ENCODE data around the gene TAOK1.

TAOK1 gene

DNA sequence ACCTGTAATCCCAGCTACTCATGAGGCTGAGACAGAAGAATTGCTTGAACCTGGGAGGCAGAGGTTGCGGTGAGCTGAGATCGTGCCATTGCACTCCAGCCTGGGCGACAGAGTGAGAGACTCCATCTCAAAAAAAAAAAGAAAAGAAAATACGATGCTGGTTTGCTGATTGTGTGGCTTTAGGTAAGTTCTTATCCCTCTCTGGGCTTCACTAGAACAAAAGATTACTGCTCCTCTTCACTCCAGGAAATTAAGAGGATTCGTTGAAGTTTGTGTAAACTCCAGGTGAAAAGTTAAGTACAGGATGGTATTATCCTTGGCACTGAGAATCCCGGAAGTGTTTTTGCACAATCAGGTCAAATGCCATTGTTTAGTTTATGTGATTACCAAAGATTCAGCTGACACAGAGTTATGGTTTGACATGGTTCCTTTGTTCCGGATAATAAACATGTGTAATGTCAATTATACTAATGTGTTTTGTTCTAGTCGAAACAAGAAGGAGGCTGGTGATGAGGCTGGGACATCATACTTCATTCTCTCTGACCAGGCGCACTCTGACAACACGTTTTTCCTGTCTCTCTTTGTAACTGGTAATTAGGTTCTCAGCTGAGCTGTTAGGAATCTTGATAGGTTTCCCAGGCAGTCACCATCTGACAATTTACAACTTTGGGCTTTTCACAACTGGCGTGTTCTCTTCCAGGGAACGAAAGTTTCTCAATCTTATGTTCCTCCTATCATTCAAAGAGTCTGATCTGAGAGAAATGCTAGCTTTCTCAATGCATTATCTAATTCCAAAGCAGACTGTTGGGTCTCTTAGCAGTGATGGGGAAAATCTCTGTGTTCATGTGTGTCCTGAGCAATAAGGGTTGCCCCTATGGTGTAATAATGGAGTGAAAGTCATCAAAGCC, 10.8 kb upstream of the TAOK1 start:
- DNase-seq, result no peak

- no peak for DNase-seq
Measured at GRCh38 chr17:29383686-29384085, 6.5 kb upstream of the TAOK1 start.

DNA sequence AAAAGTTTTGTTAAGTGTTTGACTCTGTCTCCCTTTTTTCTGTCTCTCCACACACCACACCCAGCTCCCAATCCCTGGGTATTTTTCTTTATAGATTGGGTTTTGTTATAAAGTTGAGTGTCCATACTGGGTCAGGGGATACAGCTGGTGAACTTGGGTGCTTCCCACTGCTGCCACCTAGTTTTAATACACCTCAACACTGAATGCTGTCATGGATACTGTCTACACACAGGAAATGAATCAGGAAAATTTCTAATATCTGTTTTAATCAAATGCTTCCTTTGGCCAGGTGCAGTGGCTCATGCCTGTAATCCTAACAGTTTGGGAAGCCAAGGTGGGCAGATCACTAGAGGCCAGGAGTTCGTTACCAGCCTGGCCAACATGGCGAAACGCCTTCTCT, 5.3 kb upstream of the TAOK1 start:
- no peak for DNase-seq

DNA sequence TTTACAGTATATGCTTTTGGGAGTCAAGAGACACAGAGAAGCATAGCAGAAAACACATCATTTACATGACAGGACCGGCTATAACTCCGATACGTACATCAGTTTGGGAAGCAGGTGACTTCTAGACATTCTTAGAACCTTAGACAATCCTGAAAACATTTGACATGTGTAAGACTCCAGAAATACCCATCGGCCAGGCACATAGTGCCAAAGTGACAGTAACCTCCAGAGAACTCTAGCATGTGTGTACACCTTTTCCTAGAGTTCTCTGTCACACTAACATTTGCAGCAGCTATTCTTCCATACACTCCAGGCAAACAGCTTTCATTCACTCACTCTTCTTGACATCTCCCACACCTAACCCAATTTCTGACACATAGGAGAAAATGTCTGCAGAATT, 3.4 kb upstream of the TAOK1 start:
- no peak for DNase-seq

DNA sequence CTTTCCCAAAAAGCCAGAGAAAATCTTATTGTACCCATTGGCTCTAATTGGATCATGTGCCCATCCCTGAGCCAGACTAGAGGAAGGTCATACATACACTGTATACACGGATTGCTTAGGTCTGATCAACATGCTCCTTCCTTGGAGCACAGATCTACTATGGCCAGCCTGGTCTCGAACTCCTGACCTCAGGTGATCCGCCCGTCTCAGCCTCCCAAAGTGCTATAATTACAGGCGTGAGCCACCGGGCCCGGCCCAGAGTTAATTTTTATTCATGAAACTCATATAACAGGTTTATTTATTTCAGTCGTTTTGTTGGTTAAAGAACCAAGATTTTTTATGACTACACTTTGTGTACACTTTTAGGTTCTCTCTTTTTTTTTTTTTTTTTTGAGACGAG, 1.2 kb upstream of the TAOK1 start:
- DNase-seq, result no peak

GRCh38 chr17:29390851-29391631, 878 bp downstream of the TAOK1 start:
- peak in 1 of 2 experiments; percentile 3 for DNase-seq

GRCh38 chr17:29393436-29393835, 3.3 kb downstream of the TAOK1 start:
- DNase-seq, result no peak

DNA sequence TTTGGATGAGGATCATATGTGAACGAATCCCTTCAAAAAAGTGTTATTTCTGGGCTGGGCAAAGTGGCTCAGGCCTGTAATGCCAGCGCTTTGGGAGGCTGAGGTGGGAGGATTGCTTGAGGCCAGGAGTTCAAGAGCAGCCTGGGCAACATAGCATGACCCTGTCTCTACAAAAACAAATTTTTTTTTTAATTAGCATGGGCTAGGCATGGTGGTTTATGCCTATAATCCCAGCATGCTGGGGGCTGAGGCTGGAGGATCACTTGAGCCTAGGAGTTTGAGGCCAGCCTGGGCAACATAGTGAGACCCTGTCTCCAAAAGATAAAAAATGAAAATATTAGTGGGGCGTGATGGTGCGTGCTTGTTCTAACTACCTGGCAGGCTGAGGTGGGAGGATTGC, 4.6 kb downstream of the TAOK1 start:
- no peak for DNase-seq

- DNase-seq, result no peak
Measured at GRCh38 chr17:29396066-29396465, 5.9 kb downstream of the TAOK1 start.

DNA sequence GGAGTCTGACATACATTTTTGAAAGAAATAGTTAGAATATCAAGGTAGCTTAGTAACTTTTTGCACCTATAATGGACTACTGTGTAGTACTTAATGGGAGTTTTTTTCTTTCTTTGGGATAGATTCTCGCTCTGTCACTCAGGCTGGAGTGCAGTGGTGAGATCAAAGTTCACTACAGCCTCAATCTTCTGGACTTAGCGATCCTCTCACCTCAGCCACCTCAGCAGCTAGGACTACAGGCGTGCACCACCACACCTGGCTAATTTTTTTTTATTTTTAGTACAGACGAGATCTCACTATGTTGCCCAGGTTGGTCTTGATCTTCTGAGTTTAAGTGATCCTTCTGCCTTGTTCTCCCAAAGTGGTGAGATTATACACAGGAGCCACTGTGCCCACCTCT, 9.5 kb downstream of the TAOK1 start:
- no peak for DNase-seq

DNA sequence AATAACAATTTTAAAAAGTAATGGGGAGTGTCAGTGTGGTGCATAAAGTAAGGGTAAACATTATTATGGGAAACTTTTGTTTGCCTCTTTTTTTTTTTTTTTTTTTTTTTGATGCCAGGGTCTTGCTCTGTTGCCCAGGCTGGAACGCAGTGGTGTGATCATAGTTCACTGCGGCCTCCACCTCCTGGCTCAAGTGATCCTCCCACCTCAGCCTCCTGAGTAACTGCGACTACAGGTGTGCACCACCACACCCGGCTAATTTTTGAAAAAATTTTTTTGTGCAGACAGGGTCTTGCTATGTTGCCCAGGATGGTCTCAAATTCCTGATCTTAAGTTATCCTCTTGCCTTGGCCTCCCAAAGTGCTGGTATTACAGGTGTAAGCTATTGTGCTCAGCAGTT, 10.7 kb downstream of the TAOK1 start:
- no peak for DNase-seq

GRCh38 chr17:29401258-29401657, 11.1 kb downstream of the TAOK1 start:
- DNase-seq, result no peak

DNA sequence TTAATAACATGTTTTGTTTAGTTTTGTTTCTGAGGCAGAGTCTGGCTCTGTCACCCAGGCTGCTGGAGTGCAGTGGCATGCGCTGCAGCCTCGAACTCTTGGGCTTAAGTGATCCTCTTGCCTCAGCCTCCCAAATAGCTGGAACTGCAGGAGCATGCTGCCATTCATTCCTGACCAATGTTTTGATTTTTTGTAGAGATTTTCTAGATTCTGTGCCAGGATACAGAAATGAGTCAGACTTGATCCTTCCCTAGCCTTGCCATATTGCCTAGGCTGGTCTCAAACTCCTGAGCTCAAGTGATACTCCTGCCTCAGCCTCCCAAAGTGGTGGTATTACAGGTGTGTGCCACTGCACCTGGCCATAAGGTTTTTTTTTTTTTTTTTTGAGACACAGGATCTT, 17.7 kb downstream of the TAOK1 start:
- no peak for DNase-seq

- DNase-seq, result no peak
Measured at GRCh38 chr17:29409963-29410362, 19.8 kb downstream of the TAOK1 start.

DNA sequence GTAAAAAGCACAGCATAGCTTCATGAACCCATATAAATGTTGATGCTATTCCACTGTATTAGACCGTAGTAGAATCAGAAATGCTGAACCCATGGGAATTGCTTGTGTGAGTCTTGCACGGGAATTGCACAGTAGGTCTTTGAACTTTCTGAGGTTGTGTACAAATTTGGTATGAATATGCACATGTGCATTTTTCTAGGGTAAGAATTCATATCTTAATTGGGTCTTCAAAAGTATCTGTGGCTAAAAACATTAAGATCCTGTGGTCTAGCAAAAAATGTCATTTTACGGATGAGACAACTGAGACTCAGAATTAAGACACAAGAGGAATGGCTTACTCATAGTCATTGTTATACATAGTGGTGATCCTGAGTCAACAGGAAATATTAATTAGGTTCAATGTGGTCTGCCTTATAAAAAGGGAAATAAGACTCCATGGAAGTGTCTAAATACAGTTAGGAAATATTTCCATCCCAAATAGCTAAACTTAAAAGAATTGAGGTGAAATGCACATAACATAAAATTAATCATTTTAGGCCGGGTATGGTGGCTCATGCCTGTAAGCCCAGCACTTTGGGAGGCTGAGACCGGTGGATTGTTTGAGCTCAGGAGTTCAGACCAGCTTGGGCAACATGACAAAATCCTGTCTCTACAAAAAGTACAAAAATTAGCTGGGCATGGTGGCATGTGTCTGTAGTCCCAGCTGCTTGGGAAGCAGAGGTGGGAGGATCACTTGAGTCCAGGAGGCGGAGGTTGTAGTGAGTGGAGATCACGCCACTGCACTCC, 22.8 kb downstream of the TAOK1 start:
- DNase-seq, result no peak

DNA sequence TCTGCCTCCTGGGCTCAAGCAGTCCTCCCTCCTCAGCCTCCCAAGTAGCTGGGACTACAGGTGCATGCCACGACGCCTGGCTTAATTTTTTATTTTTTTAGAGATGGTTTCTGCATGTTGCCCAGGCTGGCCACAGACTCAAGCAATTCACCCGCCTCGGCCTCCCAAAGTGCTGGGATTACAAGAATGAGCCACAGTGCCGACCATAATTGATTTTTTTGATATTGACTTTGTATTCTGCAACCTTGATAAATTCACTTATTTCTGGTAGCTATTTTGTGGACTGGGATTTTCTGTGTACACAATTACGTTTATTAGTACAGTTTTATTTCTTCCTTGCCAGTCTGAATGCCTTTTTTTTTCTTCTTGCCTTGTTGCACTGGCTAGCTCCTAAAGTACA, 30.0 kb downstream of the TAOK1 start:
- no peak for DNase-seq

DNA sequence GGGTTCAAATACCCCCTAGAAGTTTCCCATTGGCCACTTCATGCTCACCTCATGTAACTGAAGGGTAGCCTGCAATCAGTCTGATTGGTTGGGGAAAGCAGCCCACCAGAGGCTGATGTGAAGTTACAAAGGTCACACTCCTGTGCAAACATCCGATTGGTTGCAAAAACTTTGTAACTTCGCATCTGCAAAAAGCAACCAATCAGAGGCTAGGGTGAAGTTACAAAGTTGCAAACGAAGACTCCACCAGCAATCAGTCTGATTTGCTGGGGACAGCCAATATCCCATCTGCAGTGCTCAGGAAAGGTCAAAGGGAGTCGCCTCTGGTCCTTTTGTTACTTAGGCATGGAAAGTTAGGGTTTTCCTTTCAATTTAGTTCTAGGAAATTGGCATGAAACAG, 40.1 kb downstream of the TAOK1 start:
- no peak for DNase-seq

GRCh38 chr17:29433541-29433940, 43.4 kb downstream of the TAOK1 start:
- no peak for DNase-seq

DNA sequence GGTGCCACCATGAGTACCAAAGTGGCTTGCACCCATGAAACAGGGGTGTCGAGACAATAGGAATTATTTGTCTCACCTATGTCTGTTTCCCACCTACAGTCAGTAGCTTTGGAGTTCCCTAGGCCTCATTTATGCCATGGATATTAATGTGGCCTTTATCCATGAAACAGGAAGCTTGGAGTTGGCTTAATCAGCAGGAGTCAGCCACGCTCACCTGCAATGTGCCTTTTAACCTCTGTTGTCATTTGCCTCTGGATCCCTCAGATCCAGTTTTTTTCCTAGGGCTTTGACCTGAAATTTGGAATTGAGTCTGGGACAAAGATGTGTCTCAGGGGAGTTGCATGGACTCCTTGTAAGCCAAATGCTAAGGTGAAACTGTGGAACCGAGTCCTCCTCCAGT, 44.4 kb downstream of the TAOK1 start:
- DNase-seq, result no peak

DNA sequence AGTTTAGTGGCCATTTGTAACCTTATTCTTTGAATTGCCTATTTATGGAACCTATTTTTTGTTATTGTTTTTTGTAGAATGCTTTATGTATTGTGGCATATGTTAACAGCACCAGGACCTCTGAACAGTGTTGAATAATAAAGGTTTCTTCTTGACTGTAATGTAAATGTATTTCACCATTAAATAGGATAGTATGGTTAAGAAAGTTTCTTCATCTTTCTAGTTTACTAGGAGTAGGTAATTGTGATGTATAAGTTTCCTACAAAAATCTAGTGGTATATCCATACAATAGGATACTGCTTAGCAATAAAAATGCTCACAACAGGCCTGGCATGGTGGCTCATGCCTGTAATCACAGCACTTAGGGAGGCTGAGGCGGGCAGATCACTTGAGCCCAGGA, 52.3 kb downstream of the TAOK1 start:
- no peak for DNase-seq

DNA sequence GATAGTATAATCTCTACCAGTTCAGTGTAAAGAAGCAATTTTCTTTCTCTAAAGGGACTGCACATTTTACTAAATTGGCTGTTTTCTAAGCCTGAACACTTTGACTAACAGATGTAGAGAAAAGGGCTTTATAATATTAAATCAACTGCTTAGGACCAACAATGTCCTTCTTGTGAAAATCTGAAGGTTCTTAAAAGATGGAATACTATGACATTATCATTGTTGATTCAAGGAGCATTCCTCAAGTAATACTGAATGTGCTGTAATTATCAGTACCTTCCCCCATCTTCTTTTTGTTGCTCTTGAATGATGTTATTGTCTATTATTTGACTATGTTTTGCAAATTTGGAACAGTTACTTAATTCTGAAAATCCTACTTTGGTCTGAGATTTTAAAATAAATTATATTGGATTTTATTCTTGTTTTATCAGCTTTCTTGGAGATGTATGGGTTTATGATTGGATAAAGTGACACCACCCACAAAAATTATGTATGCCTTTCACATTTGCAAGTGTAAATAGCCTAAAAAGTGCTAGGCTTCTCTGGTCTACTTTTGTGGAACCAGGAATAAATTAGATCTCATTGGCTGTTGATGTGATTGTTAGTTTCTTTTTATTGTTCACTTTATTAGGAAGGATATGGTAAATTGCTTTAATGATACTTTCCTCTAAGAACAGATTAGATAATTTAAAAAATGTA, 53.0 kb downstream of the TAOK1 start:
- DNase-seq, result no peak

GRCh38 chr17:29444589-29444988, 54.4 kb downstream of the TAOK1 start:
- no peak for DNase-seq

GRCh38 chr17:29445844-29446243, 55.7 kb downstream of the TAOK1 start:
- DNase-seq, result no peak
